ENCODE measurements around the gene PTGES. TPM values are rescaled to one million over a fixed set of nuclear protein-coding genes. Genes with fewer than 3 reads are reported as not detected.
"Not testable (repeated sequence)": the region's sequence is repeated elsewhere in the genome, so short reads cannot be mapped to it uniquely, and the experiment has no call there.

Gene PTGES
- total and polyA plus RNA-seq, 7 donors = 0.32 to 0.68 (median 0.40) TPM

DNA sequence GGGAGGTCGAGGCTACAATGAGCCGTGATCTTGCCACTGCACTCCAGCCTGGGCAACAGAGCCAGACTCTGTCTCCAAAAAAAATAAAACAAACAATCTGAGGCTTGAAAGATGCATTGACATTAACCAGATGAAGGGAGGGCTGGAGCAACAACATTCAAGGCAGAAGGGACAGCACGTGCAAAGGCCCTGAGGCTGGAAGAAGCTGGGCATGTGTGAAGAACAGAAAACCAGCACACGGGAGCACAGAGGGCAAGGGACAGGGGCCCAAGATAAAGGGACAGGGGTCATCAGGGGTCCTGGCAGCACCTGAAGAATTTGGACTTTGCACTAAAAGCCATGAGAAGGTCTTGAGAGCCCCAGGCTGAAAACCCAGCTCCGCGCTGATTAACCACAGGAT is 3.3 kb downstream of the PTGES start:
- Histone ChIP-seq H3K9me3 (no peaks in the 10 kb centered on the region), H3K4me3 (no peak overlapping the region), H3K4me1 (no peaks in the 10 kb centered on the region), H3K27me3 (ENCODE audit: insufficient read depth in 3 of 3, low read length in 2 of 3) (peaks cover 0 to 25% (median 8%) of the 10 kb centered on the region in 3 donors), H3K27ac (no peak overlapping the region), H3K36me3 (ENCODE audit: insufficient read depth in 1 of 2, low read depth in 1 of 2) (no peaks in the 10 kb centered on the region)
- TF ChIP-seq, protein P1, sequence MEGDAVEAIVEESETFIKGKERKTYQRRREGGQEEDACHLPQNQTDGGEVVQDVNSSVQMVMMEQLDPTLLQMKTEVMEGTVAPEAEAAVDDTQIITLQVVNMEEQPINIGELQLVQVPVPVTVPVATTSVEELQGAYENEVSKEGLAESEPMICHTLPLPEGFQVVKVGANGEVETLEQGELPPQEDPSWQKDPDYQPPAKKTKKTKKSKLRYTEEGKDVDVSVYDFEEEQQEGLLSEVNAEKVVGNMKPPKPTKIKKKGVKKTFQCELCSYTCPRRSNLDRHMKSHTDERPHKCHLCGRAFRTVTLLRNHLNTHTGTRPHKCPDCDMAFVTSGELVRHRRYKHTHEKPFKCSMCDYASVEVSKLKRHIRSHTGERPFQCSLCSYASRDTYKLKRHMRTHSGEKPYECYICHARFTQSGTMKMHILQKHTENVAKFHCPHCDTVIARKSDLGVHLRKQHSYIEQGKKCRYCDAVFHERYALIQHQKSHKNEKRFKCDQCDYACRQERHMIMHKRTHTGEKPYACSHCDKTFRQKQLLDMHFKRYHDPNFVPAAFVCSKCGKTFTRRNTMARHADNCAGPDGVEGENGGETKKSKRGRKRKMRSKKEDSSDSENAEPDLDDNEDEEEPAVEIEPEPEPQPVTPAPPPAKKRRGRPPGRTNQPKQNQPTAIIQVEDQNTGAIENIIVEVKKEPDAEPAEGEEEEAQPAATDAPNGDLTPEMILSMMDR (IDR thresholded peaks at IDR 0.05) = no peak
- ATAC-seq (no peak), DNase-seq (no peak)
- intact Hi-C loops (cut with DNase I) = no loop called here
- WGBS, 3 donors = 93 to 95% (median 94%) methylated on average over 6 of the region's 6 CpGs

DNA sequence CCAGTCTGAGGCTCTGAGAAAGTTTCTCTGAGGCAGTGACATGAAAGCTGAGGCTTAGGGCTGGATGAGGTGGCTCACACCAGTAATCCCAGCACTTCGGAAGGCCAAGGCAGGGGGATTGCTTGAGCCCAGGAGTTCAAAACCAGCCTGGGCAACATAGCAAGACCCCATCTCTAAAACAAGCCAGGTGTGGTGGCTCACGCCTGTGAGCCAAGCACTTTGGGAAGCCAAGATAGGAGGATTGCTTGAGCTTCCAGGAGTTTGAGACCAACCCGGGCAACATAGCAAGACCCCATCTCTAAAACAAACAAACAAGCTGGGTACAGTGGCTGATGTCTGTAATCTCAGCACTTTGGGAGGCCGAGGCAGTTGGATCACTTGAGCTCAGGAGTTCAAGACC is 3.8 kb downstream of the PTGES start:
- H3K36me3 ChIP-seq (ENCODE audit: insufficient read depth in 1 of 2, low read depth in 1 of 2); DNase-seq; intact Hi-C loops (cut with DNase I); H3K9me3 ChIP-seq; H3K4me3 ChIP-seq; ATAC-seq; H3K4me1 ChIP-seq; H3K27ac ChIP-seq: not testable (repeated sequence)
- peaks cover 0 to 23% (median 8%) of the 10 kb centered on the region in 3 donors for H3K27me3 ChIP-seq (ENCODE audit: insufficient read depth in 3 of 3, low read length in 2 of 3)
- 83 to 92% (median 88%) methylated on average over 4 of the region's 4 CpGs for WGBS, 3 donors

DNA sequence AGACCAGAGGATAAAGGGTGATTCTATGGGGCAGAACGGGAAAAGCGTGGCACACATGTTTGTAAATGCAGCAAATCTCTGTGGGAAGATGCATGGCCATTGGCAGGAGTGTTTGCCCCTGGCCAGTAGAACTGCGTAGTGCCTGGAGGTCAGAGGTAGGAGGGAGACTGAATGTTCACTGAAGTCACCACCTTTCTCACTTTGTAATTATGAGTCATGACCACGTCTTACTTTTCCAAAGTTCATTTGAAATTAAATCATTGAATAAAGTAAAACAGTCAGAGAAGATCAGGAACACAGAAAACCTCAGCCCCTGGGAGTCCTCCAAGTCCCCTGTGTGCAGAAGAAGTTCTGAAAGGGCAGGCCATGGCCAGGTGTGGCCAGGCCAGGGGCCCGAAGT is 4.6 kb downstream of the PTGES start:
- no peak overlapping the region for H3K27ac ChIP-seq
- no peaks in the 10 kb centered on the region for H3K4me1 ChIP-seq
- 81 to 87% (median 84%) methylated on average over 5 of the region's 5 CpGs for WGBS, 3 donors
- no peak overlapping the region for H3K4me3 ChIP-seq
- no peaks in the 10 kb centered on the region for H3K9me3 ChIP-seq
- no peaks in the 10 kb centered on the region for H3K36me3 ChIP-seq (ENCODE audit: insufficient read depth in 1 of 2, low read depth in 1 of 2)
- no peak for ATAC-seq
- peaks cover 0 to 18% (median 8%) of the 10 kb centered on the region in 3 donors for H3K27me3 ChIP-seq (ENCODE audit: insufficient read depth in 3 of 3, low read length in 2 of 3)
- intact Hi-C loops (cut with DNase I) = no loop called here
- TF ChIP-seq, protein P1 (IDR thresholded peaks at IDR 0.05) = no peak
- no peak for DNase-seq

DNA sequence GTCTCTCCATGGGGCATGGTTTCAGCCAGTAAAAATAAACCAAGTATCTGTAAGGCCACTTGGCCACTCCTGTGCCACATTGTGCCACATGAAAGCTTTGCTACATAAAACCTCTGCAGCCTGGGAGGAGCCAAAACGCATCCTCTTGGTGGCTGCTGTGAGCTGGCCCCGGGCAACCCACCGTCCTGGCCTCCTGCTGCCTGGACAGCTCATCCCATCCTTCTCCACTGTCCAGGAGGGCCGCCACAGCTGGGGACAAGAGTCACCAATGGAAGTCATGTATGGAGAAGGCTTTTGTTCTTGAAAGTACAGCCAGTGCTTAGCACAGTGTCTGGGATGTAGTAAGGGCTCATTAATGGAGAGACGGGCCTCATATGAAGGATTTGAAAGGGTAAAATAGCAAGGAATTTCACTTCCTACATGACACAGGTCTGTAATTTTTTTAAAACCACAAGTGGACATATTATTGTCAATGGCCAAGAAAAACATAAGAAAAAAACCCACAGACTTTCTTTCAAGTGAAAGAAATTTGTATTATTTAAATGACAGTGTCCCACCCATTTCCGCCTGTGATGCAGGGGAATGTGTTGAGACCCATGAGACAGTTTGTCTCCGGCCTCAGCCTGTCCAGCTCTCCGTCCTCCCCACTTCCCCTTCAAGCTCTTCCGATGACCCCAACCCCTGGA is 6.6 kb downstream of the PTGES start:
- intact Hi-C loops (cut with DNase I) = no loop called here
- Histone ChIP-seq H3K4me3 (no peak overlapping the region), H3K36me3 (ENCODE audit: insufficient read depth in 1 of 2, low read depth in 1 of 2) (no peaks in the 10 kb centered on the region), H3K27ac (no peak overlapping the region), H3K27me3 (ENCODE audit: insufficient read depth in 3 of 3, low read length in 2 of 3) (peaks cover 0 to 4% (median 0%) of the 10 kb centered on the region in 3 donors), H3K9me3 (no peaks in the 10 kb centered on the region), H3K4me1 (no peaks in the 10 kb centered on the region)
- ATAC-seq (no peak), DNase-seq (no peak)
- TF ChIP-seq, protein P1 (IDR thresholded peaks at IDR 0.05) = no peak
- WGBS, 3 donors = 59 to 66% (median 59%) methylated on average over 9 of the region's 9 CpGs

DNA sequence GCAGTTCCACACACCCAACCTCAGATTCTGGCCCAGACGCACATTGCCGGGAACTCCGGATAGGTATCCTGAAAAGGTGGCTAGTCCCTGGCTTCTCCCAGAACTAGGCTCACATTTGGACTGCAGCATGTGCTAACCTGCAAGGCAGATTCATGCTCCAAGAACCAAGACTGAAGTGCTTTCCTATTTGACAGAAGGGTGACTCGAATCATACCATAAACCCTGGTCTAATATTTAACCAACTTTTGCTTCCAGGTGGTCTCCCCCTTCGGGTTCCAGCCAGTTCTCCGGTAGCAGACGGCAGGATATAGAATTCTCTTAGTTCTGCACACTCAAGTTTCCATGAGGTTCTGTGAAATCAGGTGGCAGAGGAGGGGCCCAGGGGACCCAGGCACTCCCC is 7.6 kb downstream of the PTGES start:
- no peaks in the 10 kb centered on the region for H3K36me3 ChIP-seq (ENCODE audit: insufficient read depth in 1 of 2, low read depth in 1 of 2)
- DNase-seq = no peak

More for the DNA sequence above, 7.6 kb downstream of the PTGES start:
- Histone ChIP-seq H3K4me1 (no peaks in the 10 kb centered on the region), H3K27ac (no peak overlapping the region), H3K9me3 (no peaks in the 10 kb centered on the region), H3K27me3 (ENCODE audit: insufficient read depth in 3 of 3, low read length in 2 of 3) (peaks cover 0 to 4% (median 0%) of the 10 kb centered on the region in 3 donors), H3K4me3 (no peak overlapping the region)
- intact Hi-C loops (cut with DNase I) = no loop called here
- TF ChIP-seq, protein P1 (IDR thresholded peaks at IDR 0.05) = no peak
- no peak for ATAC-seq
- WGBS, 3 donors = 71 to 86% (median 83%) methylated on average over 7 of the region's 7 CpGs

Measured in psoas muscle (tissue), 8 donors.